GM12878 (cell line): ENCODE results near the gene NFAT5. TPM values are rescaled to one million over a fixed set of nuclear protein-coding genes. Genes with fewer than 3 reads are reported as not detected.

Experiments
- ATAC-seq: fragments of 200-7000 bp; cut with Tn5 transposase; 3 replicates; pipeline ENCODE4 v1.9.1; 2020; ENCODE audit warnings: mild to moderate bottlenecking, moderate library complexity
- BruUV-seq: library from RNA; stranded (reverse); fragments of 400-500 nt; replicated peaks from 2 replicates; lab custom pipeline; 2021; lab: Mats Ljungman, UMichigan
- CTCF ChIA-PET: fragments of 300-600 bp; sonication (Branson Sonifier 250); formaldehyde crosslinking; extraction: SDS; loops from one replicate; lab custom pipeline; 2021; ENCODE audit warnings: inconsistent platforms; lab: Yijun Ruan, JAX
- POLR2A ChIA-PET: fragments of 350-600 bp; formaldehyde crosslinking; extraction: SDS; loops from one replicate; lab custom pipeline; 2021; ENCODE audit warnings: inconsistent platforms; lab: Charles Lee
- RAD21 ChIA-PET: fragments of 300-600 bp; sonication (Branson Sonifier 250); formaldehyde crosslinking; loops from one replicate; lab custom pipeline; 2023; ENCODE audit warnings: antibody characterized with exemption; ENCODE audit not compliant: unreplicated experiment; lab: Charles Lee
- SMC1A ChIA-PET: fragments of 300-600 bp; sonication (Branson Sonifier 250); formaldehyde crosslinking; loops from one replicate; lab custom pipeline; 2023; ENCODE audit not compliant: unreplicated experiment, uncharacterized antibody; lab: Charles Lee
- DNase-seq: peaks from one replicate; pipeline ENCODE4 v3.0.0-alpha.2; 2011; ENCODE audit warnings: low read depth, low spot score
- FAIRE-seq: peaks from 3 replicates; lab custom pipeline; 2011; peaks lifted over from hg19 to GRCh38; lab: Jason Lieb, UNC
- H2AFZ ChIP-seq: 2 replicates; pipeline ENCODE4 v1.6.0; 2011; ENCODE audit warnings: low read depth, low read length, control low read depth; ENCODE audit not compliant: control insufficient read depth
- H3K27ac ChIP-seq: 2 replicates; pipeline ENCODE4 v1.5.1; 2011; ENCODE audit warnings: control low read depth; ENCODE audit not compliant: control insufficient read depth, insufficient read depth
- H3K27me3 ChIP-seq, 2 experiments: replicated peaks in 1 of 2; 2 replicates each; pipeline versions ENCODE4 v1.6.0 to v1.6.1; 2011; ENCODE audit warnings: low read length in 1 of 2; ENCODE audit not compliant: control insufficient read depth in 2 of 2, insufficient read depth in 2 of 2
- H3K36me3 ChIP-seq, 2 experiments: 2 replicates each; pipeline ENCODE4 v1.5.1; 2011; ENCODE audit warnings: low read length in 1 of 2; ENCODE audit not compliant: control insufficient read depth in 2 of 2, insufficient read depth in 2 of 2
- H3K4me1 ChIP-seq: 2 replicates; pipeline ENCODE4 v1.6.1; 2011; ENCODE audit warnings: mild to moderate bottlenecking, low read length, moderate library complexity, mixed read lengths; ENCODE audit not compliant: control insufficient read depth, insufficient read depth
- H3K4me2 ChIP-seq: 2 replicates; pipeline ENCODE4 v1.6.0; 2011; ENCODE audit warnings: control low read depth; ENCODE audit not compliant: control insufficient read depth, insufficient read depth
- H3K4me3 ChIP-seq: fragments of 200-600 bp; sonication (generic); 2 replicates; pipeline ENCODE4 v1.5.1; 2016
- H3K79me2 ChIP-seq: 2 replicates; pipeline ENCODE4 v1.6.0; 2011; ENCODE audit warnings: low read length; ENCODE audit not compliant: control insufficient read depth, insufficient read depth
- H3K9ac ChIP-seq: 2 replicates; pipeline ENCODE4 v1.8.0; 2011; ENCODE audit warnings: low read length, control low read depth, mixed read lengths; ENCODE audit not compliant: control insufficient read depth, insufficient read depth
- H3K9me3 ChIP-seq: replicated peaks from 3 replicates; pipeline ENCODE4 v1.5.1; 2011; ENCODE audit warnings: mild to moderate bottlenecking, low read length; ENCODE audit not compliant: control insufficient read depth, insufficient read depth
- H4K20me1 ChIP-seq: 2 replicates; pipeline ENCODE4 v1.6.0; 2011; ENCODE audit not compliant: control insufficient read depth, insufficient read depth
- CREB1 ChIP-seq: IDR thresholded peaks from 2 replicates; pipeline ENCODE4 v1.6.1; 2012; ENCODE audit warnings: low read depth, mild to moderate bottlenecking, inconsistent platforms
- CREM ChIP-seq: IDR thresholded peaks from 2 replicates; pipeline ENCODE4 v1.6.1; 2014; ENCODE audit warnings: antibody characterized with exemption, low read depth
- NFYA ChIP-seq: IDR thresholded peaks from 2 replicates; pipeline ENCODE4 v1.6.1; 2011; ENCODE audit warnings: low read depth, mild to moderate bottlenecking, low read length, improper control_type of control experiment, borderline replicate concordance
- NFYB ChIP-seq: IDR thresholded peaks from 2 replicates; pipeline ENCODE4 v1.6.1; 2011; ENCODE audit warnings: low read depth, mild to moderate bottlenecking, low read length, improper control_type of control experiment, moderate library complexity; ENCODE audit not compliant: insufficient read depth
- PAX8 ChIP-seq: fragments of 450-650 bp; IDR thresholded peaks from 2 replicates; pipeline ENCODE4 v1.6.1; 2017; ENCODE audit warnings: mild to moderate bottlenecking, moderate library complexity
- RAD51 ChIP-seq: fragments of 450-650 bp; IDR thresholded peaks from 2 replicates; pipeline ENCODE4 v1.6.1; 2016; ENCODE audit warnings: moderate library complexity, mild to moderate bottlenecking, inconsistent platforms
- SREBF2 ChIP-seq: IDR thresholded peaks from 2 replicates; pipeline ENCODE4 v1.6.1; 2012; ENCODE audit warnings: mild to moderate bottlenecking, low read length
- WRNIP1 ChIP-seq: IDR thresholded peaks from 2 replicates; pipeline ENCODE4 v1.6.1; 2011; ENCODE audit warnings: low read depth, low read length, improper control_type of control experiment, borderline replicate concordance
- YY1 ChIP-seq: IDR thresholded peaks from 2 replicates; pipeline ENCODE4 v1.6.1; 2011; ENCODE audit warnings: low read depth, mild to moderate bottlenecking, low read length
- ZNF274 ChIP-seq: IDR thresholded peaks from one replicate; pipeline ENCODE4 v1.8.0; 2011; ENCODE audit not compliant: insufficient read length, insufficient read depth
- WGBS: methylation state at CpG from one replicate; pipeline ENCODE4 v1.1.6; 2016; ENCODE audit warnings: low lambda C conversion rate; ENCODE audit not compliant: insufficient replicate concordance, insufficient coverage; ENCODE audit errors: missing lambda C conversion rate; 5-methylcytosine and 5-hydroxymethylcytosine counted together
- in situ Hi-C: fragments of 300-500 bp; cut with MboI; formaldehyde crosslinking; loops from 9 replicates; pipeline ENCODE4 v1.14.3; 2018; ENCODE audit warnings: mixed read lengths
- intact Hi-C: fragments of 100-400 bp; cut with micrococcal nuclease; formaldehyde crosslinking; loops from one replicate; pipeline ENCODE4 v1.14.2; 2022; ENCODE audit not compliant: unreplicated experiment
- polyA plus RNA-seq, 11 experiments: library from polyadenylated mRNA; depleted of rRNA in 4 of 11; unstranded in 6 of 11; stranded (reverse) in 5 of 11; fragments of >200 nt; fragmentation: Nextera tagmentation in 4 of 11; fragmentation: Illumina TruSeq in 1 of 11; extraction: Ambion mirVana in 4 of 11; extraction: Trizol in 1 of 11; gene quantifications; 1 replicate in 1 of 11; 2 replicates in 10 of 11; pipeline versions ENCODE4 v1.2.1 to v1.2.3, GENCODE V29; 2011 to 2016; ENCODE audit warnings: inconsistent platforms in 2 of 11, missing spikeins in 2 of 11, low read depth in 1 of 11
- total RNA-seq, 4 experiments: library from RNA; depleted of rRNA in 3 of 4; stranded (reverse); fragments of >200 nt in 3 of 4; fragmentation: Illumina TruSeq in 1 of 4; extraction: Trizol in 1 of 4; gene quantifications; 2 replicates each; pipeline versions ENCODE4 v1.2.1 to v1.2.3, GENCODE V29; 2013 to 2021
- TF ChIP-seq, protein P1 (sequence below): IDR thresholded peaks from 2 replicates; pipeline ENCODE4 v1.6.1; 2011; ENCODE audit warnings: borderline replicate concordance, low read depth, mild to moderate bottlenecking, moderate library complexity, low read length; ENCODE audit not compliant: insufficient read depth, poor library complexity, severe bottlenecking
- TF ChIP-seq, protein P2 (sequence below): IDR thresholded peaks from 2 replicates; pipeline ENCODE4 v1.6.1; 2011; ENCODE audit warnings: low read depth, mild to moderate bottlenecking, low read length, moderate library complexity, borderline replicate concordance; ENCODE audit errors: extremely low read depth
- TF ChIP-seq, protein P3 (sequence below): fragments of 450-650 bp; formaldehyde crosslinking; IDR thresholded peaks from 2 replicates; pipeline ENCODE4 v1.4.0; 2020; ENCODE audit warnings: mild to moderate bottlenecking, moderate library complexity
- TF ChIP-seq, protein P4 (sequence below): fragments of 450-650 bp; IDR thresholded peaks from 2 replicates; pipeline ENCODE4 v1.6.1; 2017; ENCODE audit warnings: low read depth, mild to moderate bottlenecking, moderate library complexity

The NFAT5 gene
- total and polyA plus RNA-seq, 10 of the 15 experiments (the other 5 are each of a cell fraction or from before 2014, with no cell fraction given): 0.58 to 31.5 (median 12.7) TPM

DNA sequence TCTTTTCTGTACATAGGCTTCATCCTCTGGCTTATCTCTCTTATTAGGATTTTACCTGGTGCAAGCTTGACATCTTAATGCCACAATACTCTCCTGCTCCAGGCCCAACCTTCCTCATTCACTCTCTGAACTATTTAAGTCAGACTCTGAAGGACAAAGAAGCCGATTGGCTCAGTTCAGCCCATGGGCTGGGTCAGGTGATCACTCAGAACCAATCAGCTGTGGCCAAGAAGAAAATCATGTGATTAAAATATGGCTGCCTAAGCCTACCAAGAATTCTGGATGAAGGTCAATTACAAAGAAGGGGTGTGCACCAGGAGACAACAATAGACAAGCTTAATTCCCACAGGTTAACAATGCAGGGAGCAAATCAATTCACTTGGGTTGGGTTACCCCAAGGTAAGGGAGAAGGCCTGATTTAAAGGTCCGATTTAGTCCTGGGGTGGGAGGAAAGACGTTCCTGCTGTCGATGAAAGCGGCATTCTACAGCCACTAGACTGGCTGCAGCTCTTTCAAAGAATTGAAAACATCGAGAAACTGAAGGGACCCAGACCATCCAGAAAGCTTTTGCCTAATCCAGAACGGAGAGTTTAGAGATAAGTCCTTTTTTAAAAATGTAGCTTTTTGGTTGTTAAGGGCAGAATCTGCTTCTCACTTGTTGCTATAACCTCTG is 42.9 kb upstream of the NFAT5 start:
- SMC1A ChIA-PET: interaction anchor here (0.8 to 1.5 kb wide), 2 partner anchors 16 to 92 kb away, joined by 3 to 4 read pairs; no protein-coding TSS in a partner anchor
- RAD21 ChIA-PET: interaction anchor here (0.7 kb wide), 1 partner anchor 87 kb away, joined by 4 read pairs; no protein-coding TSS in a partner anchor
- in situ Hi-C loops (no loop called here), intact Hi-C loops (loop anchor here (5.0 kb wide), 2 partner anchors 39 to 56 kb away; no protein-coding TSS in a partner anchor)
- 100% methylated on average over 7 of the region's 7 CpGs for WGBS
- no peak overlapping the region for H3K4me3 ChIP-seq
- no peak overlapping the region for H3K4me2 ChIP-seq
- H2AFZ ChIP-seq: no peak overlapping the region; the same call in 1 of the 2 replicates
- BruUV-seq: no TSS peak
- no peaks in the 10 kb centered on the region for H3K79me2 ChIP-seq
- POLR2A ChIA-PET: interaction anchor here (1.0 kb wide), 1 partner anchor 124 kb away, joined by 3 read pairs; no protein-coding TSS in a partner anchor
- no peaks in the 10 kb centered on the region for H3K27me3 ChIP-seq
- no peak for FAIRE-seq
- no peak for DNase-seq
- H3K4me1 ChIP-seq: peaks cover 26% of the 10 kb centered on the region
- no peak overlapping the region for H3K27ac ChIP-seq
- CTCF ChIA-PET: interaction anchor here (0.6 kb wide), 1 partner anchor 341 kb away, joined by 3 read pairs; no protein-coding TSS in a partner anchor
- H3K36me3 ChIP-seq: no peaks in the 10 kb centered on the region
- H3K9me3 ChIP-seq: no peaks in the 10 kb centered on the region; the same call in 2 of the 3 replicates
- no peaks in the 10 kb centered on the region for H4K20me1 ChIP-seq
- no peak overlapping the region for H3K9ac ChIP-seq
- peak; percentile 25; the same call in 1 of the 3 replicates for ATAC-seq
- no peak for TF ChIP-seq SREBF2
- no peak for TF ChIP-seq CREB1
- TF ChIP-seq RAD51: peak; percentile 77; the same call in 1 of the 2 replicates
- TF ChIP-seq, protein P1, sequence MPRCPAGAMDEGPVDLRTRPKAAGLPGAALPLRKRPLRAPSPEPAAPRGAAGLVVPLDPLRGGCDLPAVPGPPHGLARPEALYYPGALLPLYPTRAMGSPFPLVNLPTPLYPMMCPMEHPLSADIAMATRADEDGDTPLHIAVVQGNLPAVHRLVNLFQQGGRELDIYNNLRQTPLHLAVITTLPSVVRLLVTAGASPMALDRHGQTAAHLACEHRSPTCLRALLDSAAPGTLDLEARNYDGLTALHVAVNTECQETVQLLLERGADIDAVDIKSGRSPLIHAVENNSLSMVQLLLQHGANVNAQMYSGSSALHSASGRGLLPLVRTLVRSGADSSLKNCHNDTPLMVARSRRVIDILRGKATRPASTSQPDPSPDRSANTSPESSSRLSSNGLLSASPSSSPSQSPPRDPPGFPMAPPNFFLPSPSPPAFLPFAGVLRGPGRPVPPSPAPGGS: no peak
- TF ChIP-seq YY1: peak; percentile 72
- TF ChIP-seq ZNF274: no peak
- TF ChIP-seq, protein P2, sequence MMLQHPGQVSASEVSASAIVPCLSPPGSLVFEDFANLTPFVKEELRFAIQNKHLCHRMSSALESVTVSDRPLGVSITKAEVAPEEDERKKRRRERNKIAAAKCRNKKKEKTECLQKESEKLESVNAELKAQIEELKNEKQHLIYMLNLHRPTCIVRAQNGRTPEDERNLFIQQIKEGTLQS: 0 out of 2 replicates have a peak, but pooled peaks have one; percentile 9
- TF ChIP-seq, protein P3, sequence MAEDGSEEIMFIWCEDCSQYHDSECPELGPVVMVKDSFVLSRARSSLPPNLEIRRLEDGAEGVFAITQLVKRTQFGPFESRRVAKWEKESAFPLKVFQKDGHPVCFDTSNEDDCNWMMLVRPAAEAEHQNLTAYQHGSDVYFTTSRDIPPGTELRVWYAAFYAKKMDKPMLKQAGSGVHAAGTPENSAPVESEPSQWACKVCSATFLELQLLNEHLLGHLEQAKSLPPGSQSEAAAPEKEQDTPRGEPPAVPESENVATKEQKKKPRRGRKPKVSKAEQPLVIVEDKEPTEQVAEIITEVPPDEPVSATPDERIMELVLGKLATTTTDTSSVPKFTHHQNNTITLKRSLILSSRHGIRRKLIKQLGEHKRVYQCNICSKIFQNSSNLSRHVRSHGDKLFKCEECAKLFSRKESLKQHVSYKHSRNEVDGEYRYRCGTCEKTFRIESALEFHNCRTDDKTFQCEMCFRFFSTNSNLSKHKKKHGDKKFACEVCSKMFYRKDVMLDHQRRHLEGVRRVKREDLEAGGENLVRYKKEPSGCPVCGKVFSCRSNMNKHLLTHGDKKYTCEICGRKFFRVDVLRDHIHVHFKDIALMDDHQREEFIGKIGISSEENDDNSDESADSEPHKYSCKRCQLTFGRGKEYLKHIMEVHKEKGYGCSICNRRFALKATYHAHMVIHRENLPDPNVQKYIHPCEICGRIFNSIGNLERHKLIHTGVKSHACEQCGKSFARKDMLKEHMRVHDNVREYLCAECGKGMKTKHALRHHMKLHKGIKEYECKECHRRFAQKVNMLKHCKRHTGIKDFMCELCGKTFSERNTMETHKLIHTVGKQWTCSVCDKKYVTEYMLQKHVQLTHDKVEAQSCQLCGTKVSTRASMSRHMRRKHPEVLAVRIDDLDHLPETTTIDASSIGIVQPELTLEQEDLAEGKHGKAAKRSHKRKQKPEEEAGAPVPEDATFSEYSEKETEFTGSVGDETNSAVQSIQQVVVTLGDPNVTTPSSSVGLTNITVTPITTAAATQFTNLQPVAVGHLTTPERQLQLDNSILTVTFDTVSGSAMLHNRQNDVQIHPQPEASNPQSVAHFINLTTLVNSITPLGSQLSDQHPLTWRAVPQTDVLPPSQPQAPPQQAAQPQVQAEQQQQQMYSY (CRISPR knock-in tag): no peak
- TF ChIP-seq NFYB: 0 out of 2 replicates have a peak, but pooled peaks have one; percentile 49
- TF ChIP-seq, protein P4, sequence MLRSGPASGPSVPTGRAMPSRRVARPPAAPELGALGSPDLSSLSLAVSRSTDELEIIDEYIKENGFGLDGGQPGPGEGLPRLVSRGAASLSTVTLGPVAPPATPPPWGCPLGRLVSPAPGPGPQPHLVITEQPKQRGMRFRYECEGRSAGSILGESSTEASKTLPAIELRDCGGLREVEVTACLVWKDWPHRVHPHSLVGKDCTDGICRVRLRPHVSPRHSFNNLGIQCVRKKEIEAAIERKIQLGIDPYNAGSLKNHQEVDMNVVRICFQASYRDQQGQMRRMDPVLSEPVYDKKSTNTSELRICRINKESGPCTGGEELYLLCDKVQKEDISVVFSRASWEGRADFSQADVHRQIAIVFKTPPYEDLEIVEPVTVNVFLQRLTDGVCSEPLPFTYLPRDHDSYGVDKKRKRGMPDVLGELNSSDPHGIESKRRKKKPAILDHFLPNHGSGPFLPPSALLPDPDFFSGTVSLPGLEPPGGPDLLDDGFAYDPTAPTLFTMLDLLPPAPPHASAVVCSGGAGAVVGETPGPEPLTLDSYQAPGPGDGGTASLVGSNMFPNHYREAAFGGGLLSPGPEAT: no peak
- TF ChIP-seq PAX8: no peak
- TF ChIP-seq NFYA: no peak
- TF ChIP-seq CREM: no peak
- no peak for TF ChIP-seq WRNIP1
